Mesothelial cell of epicardium (in vitro differentiated cells): Measurements from ENCODE around the gene SBDS. TPM values are rescaled to one million over a fixed set of nuclear protein-coding genes. Genes with fewer than 3 reads are reported as not detected.

Source experiments
- total RNA-seq: library from RNA; stranded (reverse); gene quantifications from 3 replicates; pipeline ENCODE4 v1.2.1, GENCODE V29; 2021

The SBDS gene
- total RNA-seq, 1 donor from 2014 or later, result 42.9 TPM

Other genes starting within 250 kb of the SBDS start
- 81.3 to 85.3 TPM (median 85.1 TPM) in 3 replicates for gene TMEM248, start 74.4 kb downstream of the SBDS start, total RNA-seq
- gene TYW1, start 1.2 kb upstream of the SBDS start, total RNA-seq, result 20.4 to 23.4 TPM (median 21.4 TPM) in 3 replicates